ENCODE measurements around the gene KCNIP3.
A peak's percentile ranks its signal among the peaks of the same experiment; 100 is the strongest.

Gene KCNIP3

DNA sequence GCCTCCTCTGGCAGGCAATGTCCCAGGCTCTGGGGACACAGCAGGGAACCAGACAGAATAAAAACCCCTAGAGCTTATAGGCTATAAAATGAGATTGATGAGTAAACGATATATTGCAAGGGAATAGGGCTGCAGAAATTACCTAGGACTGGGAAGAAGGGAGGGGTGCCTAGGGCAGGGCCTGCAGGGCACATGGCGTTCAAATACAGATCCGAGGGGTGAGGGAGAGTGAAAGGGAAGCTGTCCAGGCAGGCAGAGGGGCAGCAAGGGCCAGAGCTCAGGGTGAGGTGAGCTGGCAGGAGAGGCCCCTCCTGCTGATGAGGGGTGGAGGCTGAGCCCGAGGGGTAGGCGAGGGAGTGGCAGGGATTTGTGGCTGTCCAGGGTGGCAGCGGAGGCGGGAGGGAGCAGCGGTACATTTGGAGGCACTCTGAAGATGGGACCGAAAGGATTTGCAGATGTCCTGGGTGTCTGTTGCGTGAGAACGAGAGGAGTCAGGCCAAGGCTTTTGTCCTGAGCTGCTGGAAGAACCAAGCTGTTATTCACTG, 33.7 kb downstream of the KCNIP3 start:
- DNase-seq, result no peak

DNA sequence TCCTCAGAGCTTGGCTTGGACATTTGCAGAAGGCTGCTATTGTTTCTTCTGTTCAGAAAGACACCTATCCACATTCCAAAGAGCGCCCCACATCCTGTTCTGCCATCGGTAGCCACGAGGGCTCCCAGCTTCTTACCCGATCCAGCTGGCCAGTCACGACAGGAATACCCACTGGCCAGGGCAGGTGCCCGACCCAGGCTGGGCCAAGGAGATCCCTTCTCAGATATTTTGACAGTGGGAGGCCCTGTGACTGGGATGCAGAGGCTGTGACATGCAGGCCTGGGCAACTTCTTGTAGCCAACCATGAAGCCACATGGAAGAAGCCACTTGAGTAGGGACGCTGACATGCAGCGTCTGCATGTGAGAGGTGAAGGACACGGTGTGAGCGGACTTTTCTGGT, 34.5 kb downstream of the KCNIP3 start:
- no peak for DNase-seq

DNA sequence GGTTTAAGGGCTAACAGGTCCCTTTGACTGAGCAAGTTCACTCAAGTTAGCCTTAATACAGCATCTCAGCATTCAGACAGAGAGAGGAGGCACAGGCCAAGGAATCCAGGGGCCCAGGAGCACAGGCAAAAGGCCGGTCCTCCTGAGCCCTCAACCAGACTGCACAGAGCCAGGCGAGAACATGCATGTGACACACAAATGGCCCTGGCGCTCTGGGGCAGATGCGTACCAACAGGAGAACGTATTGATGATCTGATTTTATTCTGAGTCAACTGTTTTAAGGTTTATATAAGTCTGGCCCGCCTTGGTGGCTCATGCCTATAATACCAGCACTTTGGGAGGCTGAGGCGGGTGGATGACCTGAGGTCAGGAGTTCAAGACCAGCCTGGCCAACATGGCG, 34.9 kb downstream of the KCNIP3 start:
- DNase-seq, result no peak

DNA sequence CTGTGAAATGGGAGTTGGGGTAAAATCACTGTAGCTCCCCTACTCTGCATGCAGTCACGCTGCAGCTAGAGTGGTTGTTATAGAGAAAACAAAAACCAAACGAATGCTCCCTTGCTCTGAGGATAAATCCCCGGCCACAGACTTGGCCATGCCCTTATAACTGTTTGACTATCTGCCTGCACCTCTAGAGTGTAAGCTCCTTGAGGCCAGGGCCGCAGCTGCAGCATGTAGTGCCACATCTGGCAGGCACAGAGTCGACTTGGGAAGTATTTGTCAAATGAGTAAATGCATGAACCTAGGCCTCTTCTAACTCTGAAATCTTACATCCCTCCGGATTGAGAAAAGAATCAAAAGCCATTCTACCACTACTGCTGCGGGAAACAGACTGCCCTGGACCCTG, 35.9 kb downstream of the KCNIP3 start:
- DNase-seq, result no peak

DNA sequence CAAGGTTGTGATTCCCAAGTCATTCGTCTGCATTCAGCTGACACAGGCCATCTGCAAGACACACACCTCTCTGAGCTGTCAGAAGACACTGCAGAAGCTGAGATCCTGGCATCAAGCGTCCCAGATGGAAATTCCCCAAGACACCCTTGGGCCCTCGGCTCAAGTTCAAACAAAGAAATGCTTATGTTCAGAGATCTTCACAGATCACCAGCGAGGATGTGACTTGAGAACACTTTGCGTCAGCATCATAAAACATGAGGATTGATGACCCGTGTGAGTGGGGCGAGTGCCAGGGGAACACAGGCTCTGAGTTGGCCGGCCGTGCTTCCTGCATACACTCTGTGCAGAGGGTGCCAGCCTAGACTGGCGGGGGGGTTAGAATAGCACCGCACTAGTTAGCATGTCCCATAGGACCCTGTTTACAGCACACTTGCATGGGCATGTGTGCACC, 36.8 kb downstream of the KCNIP3 start:
- no peak for DNase-seq

DNA sequence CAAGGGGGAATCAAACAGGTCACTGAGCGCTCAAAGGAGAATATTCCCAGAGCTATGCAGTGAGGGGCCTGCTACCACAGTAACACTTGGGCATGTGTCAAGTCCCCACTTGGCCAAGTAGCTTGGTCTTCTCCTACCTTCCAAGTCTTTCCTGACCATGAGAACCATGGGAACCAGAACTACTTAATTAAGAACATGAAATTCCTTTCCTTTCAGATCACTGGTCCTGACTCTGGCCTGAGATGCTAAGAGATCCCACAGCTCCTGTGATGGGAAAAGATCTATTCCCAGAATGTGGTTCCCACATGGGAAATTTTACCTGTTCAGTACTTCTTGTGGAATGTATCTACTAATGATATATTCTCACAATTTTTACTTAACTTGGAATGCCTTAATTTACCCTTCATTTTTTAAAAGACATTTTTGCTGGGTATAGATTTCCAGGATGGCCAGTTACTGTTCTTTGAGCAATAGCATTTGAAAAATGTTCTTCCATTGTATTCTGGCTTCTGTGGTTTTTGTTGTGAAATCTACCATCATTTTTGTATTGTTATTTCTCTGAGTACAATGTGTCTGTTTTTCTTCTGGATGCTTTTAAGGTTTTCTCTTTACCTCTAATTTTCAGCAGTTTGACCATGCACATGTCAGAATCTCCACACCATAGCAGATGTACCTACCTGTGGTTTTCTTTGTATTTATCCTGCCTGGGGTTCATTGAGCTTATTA, 37.9 kb downstream of the KCNIP3 start:
- DNase-seq, result no peak

DNA sequence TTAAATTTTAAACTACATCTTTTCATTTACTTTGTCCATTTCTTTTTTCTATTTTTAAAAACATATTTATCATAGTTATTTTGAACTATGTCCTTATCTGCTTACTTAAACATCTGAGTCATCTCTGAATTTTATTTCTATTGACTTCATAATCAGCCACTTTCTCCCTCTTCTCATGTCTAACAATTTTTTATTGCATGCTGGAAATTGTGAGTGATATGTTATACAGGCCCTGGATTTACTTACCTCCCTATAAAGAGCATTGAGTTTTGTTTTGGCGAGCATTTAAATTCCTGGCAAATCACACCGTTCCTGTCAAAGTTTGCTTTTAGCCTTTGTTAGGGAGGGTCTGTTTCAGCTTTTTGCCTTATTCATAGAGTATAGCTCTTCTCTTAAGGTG, 39.3 kb downstream of the KCNIP3 start:
- DNase-seq, result no peak

DNA sequence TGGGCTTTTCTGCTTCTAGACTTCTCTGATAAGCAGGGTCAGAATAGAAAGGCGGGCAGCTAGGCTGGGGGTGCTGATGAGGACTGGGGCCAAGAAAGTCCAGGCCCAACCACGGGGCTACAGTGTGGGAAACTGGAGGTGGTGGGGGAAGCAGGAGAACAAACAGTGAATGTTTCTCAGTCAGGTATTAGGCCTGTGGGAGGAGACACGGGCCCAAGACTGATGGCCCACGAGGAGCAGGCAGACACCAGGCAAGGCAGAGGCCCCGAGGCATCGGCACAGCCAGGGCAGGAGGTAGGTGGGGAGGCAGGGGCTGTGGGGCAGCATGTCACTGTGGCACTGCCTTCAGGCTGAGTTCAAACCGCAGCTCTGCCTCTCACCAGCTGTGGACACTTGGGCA, 40.7 kb downstream of the KCNIP3 start:
- DNase-seq, result no peak

DNA sequence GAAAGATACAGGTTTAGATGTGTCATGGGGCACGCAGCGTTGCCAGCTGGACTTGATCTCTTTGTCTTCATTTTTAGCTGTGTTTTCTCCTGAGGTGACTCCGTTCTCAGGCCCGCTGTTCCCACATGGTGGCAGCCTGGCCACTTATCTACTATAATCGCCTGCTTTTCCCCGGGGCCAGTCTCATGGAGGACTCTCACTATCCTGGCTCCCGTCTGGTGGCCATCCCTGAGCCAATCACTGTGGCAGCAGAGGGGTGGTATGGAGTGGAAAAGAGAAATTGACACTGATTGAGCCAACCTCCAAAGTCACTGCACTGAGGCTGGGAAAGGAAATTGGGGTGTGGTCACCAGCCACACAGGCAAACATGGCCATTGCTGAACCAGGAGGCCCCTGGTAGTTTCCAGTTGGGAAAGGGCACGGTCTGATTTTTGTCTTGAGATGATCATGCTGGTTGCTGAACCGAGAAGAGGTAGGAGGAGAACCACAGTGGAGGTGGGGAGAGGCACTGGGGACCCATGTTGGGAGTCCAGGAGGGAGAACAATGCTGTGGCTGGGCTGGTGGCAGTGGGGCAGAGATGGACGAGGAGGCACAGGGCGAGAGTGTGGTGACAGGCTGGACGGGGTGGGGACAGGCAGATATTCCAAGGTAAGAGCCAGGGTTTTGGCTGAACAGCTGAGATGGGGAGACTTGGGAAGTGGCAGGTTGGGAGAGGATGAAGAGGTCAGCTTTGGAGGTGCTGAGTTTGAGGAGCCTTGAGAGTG, 45.6 kb downstream of the KCNIP3 start:
- no peak for DNase-seq

DNA sequence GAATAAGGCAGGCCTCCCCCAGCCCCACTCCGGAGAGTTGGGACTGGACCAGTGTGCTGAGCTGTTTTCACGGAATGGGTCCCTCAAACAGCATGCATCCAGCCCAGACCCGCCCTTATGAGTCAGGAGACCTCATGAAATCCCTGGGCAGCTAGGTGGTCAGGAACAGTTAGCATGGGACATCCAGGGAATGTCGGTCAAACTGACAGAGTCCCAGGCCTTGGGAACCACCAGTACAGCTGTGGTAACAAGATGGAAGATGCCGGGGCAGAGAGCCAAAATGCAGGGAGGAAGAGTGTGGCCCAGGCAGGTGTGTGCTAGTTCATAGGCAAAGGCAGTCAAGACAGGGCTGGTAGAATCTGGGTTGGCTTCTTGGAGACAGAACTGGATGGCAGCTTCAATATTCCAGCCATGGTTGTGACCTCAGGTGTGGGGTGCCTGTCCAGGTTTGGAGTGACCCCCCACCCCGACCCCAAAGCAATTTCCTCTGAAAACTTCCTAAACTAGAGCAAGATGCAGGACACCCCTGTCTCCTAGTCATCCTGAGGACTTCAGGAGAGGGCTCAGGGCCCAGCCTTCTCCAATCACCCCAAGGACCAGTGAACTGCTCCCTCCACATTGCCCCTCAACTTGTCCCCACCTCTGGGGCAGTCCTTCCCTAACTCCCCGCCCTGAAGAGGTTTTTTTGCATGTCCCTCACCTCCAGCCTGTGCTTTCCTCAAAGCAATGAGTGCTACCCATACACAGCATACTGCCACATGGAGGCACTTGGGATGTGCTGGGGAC, 46.5 kb downstream of the KCNIP3 start:
- no peak for DNase-seq

DNA sequence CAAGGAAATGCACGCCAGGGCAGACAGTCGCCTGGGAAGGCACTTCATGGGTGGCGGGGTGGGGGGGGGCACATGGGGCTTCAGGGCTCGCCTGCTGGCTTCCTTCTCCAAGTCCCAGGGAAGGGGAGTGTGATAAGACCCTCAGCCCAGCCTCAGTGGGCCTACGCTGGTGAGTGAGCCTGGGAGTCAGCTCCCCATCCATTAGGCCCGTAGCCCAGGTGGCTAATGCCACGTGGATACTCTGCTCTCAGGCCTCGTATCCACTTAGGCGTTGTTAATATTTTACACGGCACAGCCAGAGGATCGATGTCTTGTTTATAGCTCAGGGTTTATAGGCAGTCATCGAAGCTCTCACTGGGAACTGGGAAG, 47.1 kb downstream of the KCNIP3 start:
- no peak for DNase-seq

DNA sequence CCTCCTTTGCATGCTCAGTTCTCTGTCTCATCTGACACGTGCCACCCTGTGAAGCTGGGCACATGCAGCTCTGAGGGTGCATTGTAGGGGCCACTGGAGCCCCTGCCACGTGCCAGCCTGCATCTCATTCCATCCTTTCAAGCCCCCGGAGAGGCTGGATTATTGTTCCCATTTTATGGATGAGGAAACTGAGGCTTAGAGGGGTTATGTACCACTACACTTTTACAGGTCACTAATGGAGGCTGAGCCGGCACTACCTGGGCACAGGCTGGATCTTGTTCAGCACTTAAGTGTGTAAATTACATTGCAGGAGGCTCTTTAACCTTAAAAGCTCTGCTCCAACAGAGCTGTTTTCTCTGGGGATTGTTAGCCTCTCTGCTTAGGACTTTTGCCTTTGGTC, 47.5 kb downstream of the KCNIP3 start:
- no peak for DNase-seq

DNA sequence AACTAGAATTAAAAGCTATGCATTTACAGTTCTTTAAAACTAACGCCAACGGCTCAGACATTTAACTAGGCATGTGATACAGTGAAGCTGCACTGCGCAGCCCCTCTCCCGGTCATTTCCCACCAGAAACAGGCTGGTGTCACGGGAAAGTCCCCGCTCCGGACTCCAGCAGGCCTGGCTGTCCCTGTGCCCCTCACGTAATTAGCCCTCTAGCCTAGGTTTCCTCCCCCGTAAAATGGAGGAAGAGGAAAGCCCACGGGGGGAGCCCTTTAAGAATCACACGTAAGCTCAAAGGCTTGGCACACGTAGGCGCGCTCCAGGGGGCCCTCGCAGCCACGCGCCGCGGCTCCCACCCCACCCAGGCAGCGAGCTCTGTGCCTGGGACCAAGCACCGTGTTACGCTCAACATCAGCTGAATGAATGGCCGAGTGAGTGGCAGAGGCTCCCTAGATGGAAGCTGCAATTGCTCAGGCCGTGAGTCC, 48.0 kb downstream of the KCNIP3 start:
- DNase-seq, result no peak

DNA sequence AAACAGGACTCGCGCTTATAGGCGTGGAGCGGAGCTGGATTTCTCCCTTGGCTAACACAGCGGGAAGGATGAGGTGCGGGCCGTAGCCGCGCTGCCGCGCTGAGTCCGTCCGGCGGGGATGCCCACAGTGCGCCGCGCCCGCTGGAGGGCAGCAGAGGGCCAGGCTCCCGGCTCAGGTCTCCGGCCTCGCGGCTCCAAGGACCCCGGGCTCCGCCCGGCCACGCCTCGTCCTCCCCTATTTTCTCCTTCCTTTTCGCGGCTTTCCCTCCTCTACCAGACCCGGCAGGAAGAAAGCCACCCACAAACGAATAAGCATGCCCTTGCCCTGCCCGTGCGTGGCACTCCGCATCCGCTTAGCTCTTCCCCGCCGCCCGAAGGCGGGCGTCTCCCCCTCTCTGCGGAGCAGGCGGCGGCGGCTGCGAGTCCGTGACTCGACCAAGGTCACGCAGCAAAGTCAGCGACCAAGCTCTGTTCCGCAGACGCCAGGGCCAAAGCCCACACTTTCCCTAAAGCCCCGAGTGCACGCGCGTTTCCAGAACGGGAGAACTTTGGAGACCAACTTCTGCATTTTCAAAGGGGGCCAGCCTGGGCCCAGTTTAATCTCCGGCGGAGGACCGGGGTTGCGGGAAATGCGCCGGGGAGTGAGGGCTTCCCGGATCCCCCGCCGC, 48.5 kb downstream of the KCNIP3 start:
- DNase-seq, result peak; percentile 29

DNA sequence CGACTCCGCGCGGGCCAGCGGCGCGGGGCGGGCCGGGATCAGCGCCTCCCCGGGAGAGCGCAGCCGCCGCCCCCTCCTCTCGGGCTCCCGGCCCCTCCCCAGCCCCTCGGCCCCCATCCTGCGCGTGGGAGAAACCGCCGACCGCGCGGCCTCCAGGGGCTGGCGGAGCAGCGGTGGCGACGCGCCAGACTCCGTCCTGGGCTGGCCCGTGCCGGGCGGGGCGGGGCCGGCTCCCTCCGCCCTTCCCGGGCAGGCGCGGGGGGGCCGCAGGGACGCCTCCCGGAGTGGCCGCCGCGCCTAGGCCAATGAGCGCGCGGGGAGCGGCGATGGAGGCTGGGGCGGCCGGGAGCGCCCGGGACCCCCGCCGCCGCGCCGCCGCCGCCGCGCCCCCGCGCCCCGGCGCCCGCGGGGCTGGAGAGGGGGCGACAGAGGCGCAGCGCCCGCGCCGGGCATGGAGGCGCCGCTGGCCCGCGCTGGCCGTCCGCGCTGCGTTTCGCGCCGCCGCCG, 49.1 kb downstream of the KCNIP3 start:
- DNase-seq, result no peak

DNA sequence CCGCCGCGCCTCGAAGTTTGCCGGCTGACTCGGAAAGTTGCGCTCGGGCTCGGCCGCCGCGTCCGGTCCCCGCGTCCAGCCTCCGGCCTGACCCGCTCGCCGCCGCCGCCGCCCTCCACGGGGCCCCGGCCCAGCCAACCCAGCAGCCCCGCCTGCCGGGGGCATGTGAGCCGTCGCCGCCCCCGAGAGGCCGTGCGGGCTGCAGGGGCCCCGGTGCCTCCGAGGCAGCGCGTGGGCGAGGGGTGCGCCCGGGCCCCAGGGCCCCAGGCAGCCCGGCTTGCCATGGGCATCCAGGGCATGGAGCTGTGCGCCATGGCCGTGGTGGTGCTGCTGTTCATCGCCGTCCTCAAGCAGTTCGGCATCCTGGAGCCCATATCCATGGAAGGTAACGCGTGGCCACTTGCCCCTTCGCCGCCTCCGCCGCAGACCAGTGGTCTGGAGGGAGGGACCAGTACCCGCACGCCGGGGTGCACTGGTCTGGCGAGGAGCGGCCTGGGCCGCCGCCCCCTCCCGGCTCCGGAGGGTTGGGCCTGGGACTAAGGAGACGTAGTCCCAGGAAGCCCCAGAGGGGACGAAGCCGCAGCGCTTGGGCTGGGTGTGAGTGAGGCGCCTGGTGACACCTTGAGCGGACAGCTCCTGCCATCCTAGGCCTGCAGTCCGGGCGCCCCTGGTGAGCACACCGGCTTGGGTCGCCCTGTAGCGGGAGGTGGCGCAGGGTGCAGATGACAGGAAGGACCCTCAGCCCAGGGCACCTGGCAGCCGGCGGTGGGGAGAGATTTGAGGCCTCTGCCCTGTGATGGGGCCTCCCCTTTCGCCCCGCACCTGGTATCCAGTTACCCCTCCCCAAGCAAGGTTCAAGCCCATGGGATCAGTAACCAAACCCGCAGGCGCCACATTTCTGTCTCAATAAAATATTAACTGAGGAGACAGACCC, 49.9 kb downstream of the KCNIP3 start:
- no peak for DNase-seq

DNA sequence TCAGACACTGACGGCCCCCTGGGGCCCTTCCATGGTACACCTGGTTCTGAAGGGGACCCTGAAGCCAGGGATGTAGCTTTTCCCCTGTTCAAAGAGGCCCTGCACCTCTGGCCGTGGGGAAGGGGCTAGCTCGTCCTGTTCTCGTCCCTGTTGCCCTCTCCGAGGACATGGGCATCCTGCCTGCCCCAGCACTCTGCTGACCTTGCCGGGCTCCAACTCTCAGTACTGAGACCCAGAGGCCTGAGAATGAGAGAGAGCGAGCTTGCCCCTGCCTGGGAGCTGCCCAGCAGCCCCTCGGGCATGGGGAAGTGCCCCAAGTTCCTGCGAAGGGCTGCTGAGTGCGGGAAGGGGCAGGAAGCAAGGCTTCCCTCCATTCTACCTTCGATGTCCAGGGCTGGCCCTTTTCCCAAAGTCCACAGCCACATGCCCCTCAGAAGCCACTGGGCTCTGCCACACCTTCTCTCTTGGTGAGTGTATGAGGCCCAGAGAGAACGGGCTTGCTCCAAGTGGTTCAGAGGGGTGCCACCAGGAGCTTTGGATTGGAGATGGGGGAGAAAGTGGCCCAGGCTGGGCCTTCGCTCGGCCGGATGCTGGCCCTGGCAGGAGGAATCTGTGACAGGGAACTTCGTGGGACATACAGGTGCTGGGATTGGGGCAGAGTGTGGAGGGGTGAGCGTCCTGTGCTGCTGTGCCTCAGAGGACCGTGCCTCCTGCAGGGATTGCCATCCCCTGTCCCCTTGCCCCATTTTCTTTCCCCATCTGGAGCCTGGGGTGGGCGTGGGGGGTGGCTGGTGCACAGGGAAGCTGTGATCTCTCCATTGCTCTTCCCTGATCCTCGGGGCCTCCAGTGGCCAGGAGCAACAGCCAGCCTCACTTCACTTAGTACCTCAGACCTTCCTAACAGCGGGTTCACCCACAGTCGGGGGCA, 50.8 kb downstream of the KCNIP3 start:
- DNase-seq, result no peak

DNA sequence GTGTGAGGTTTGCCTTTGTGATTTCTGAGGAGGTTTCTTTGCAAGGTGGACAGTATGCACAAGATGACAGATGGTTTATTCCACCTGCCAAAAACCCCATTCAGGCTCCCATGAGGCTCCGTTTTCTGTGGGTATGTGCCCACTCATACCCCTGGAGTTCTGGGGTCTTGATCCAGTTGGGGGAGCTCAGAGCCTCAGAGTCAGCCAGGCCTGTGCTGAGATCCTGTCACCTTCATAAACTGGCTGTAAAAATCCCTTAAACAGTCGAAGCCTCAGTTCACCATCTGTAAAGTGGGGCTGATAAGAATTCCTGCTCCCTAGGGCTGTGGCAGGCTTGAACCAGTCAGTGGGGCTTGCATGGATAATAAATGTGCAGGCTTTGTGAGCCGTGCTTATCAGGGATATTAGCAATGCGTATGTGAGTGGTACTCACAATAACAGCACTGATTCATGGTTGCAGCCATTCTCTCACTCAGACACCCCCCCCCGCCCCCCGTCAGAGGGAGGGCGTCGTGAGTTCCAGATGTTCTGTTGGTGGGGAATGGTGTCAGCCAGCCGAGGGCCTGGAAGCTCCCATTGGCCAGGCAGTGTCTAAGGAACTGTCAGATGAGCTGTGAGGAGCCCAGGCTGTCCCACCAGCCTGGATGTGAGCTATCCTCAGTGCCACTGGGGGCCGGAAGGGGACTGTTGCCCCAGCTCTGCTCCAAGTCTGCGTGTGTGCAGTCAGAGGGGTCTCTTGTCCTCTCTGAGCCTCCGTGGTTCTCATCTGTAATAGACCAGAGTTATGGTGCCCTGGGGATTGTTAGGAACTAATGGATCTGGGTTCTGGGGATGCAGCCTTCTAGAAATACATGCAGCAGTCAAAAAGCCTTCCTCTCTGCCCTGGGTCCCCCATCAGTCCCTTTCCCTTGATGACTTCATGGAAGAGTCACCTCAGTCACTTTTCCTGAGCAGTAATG, 51.7 kb downstream of the KCNIP3 start:
- DNase-seq, result no peak

Data from CD4-positive, alpha-beta T cell treated with Interleukin-17A for 1 hour (primary cell).